ES-I3 (cell line): ENCODE results near the gene FNIP2.

ENCODE experiments used
- H3K36me3 ChIP-seq: 2 replicates; pipeline ENCODE4 v1.6.1; 2013; ENCODE audit warnings: mild to moderate bottlenecking, low read length, control low read depth, moderate library complexity; ENCODE audit not compliant: insufficient read depth
- H3K4me1 ChIP-seq: 2 replicates; pipeline ENCODE4 v1.6.1; 2013; ENCODE audit warnings: mild to moderate bottlenecking, control low read depth, low read length; ENCODE audit not compliant: insufficient read depth
- H3K9ac ChIP-seq: 2 replicates; pipeline ENCODE4 v1.6.1; 2013; ENCODE audit warnings: low read depth, mild to moderate bottlenecking, low read length, moderate library complexity
- H3K9me3 ChIP-seq: 2 replicates; pipeline ENCODE4 v1.6.1; 2013; ENCODE audit warnings: mild to moderate bottlenecking, low read length, moderate library complexity; ENCODE audit not compliant: control insufficient read depth, insufficient read depth

The FNIP2 gene

GRCh38 chr4:158809611-158810486, 41.0 kb downstream of the FNIP2 start:
- H3K9ac ChIP-seq = no peak overlapping the region
- H3K4me1 ChIP-seq = peaks cover 26% of the 10 kb centered on the region
- H3K9me3 ChIP-seq = no peaks in the 10 kb centered on the region
- H3K36me3 ChIP-seq = no peaks in the 10 kb centered on the region

DNA sequence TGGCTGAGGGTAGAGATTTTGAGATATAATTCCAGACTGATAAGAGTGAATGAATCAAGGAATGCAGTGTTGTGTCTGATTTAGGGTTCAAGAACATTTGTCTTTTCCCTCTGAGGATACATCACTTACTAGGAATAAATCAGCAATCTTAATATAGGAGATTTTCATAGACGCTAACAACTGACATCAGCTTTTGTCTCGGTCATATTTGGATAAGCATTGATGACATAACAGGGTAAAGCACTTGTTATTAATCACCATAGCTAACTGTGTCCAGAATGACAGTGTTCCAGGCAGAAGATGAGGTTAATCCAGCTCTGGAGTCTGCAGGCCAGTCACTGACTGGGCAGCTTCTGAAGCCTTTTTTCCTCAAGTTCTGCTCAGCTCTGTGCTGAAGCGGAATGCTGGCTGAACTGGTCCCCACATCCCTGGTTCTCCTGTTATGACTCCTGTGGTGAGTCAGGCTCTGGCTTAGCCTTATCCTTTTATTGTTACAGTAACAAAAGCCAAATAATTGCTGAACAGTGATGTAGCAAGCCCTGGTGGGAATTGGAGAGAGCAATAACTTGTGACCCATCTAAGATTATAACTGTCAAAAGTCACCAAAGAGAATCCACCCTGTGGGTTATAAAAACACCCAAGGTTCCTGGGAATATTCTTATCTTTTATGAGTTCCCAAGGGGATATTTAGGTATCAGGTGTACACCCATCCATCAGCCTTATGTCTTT, 41.8 kb downstream of the FNIP2 start:
- no peaks in the 10 kb centered on the region for H3K9me3 ChIP-seq
- H3K4me1 ChIP-seq = peaks cover 23% of the 10 kb centered on the region
- H3K36me3 ChIP-seq = no peaks in the 10 kb centered on the region
- no peak overlapping the region for H3K9ac ChIP-seq

- Histone ChIP-seq H3K9me3 (no peaks in the 10 kb centered on the region), H3K36me3 (no peaks in the 10 kb centered on the region), H3K9ac (no peak overlapping the region), H3K4me1 (peaks cover 18% of the 10 kb centered on the region)
These were observed 42.4 kb downstream of the FNIP2 start for GRCh38 chr4:158811216-158811540.

GRCh38 chr4:158811704-158812103, 42.9 kb downstream of the FNIP2 start:
- Histone ChIP-seq H3K36me3 (no peaks in the 10 kb centered on the region), H3K9ac (no peak overlapping the region), H3K9me3 (no peaks in the 10 kb centered on the region), H3K4me1 (peaks cover 17% of the 10 kb centered on the region)

DNA sequence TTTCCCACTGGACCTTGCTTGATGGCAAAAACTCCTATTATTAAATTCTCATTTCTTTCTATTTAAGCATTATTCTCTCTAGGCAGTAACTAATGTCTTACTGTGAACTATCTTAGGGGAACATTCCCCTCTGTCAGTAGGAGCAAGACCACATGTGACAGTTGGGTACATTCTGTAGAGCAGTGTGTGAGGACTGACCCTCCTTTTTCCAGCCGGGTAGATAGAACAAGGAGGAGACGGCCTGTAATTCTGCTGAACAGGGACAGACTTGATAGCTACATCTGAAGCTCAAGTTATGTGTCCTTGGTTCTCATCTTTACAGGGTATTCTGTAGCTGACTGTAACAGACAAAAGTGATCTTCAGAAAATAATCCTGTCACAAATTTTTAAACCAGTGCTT, 43.3 kb downstream of the FNIP2 start:
- Histone ChIP-seq H3K9ac (no peak overlapping the region), H3K9me3 (no peaks in the 10 kb centered on the region), H3K36me3 (no peaks in the 10 kb centered on the region), H3K4me1 (peaks cover 17% of the 10 kb centered on the region)

DNA sequence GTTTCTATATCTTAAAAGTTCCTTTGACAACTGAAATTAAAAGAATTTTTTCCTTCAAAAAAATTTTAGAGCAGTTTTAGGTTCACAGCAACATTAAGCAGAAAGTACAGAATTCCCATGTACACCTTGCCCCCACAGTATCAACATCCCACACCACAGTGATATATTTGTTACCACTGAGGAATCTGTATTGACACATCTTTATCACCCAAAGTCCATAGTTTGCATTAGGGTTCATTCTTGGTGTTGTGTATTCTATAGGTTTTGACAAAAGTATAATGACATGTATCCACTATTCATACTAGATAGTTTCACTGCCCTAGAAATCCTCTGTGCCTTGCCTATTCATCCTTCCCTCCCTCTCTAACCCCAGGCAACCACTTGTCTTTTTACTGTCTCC, 43.7 kb downstream of the FNIP2 start:
- H3K4me1 ChIP-seq = peaks cover 17% of the 10 kb centered on the region
- no peaks in the 10 kb centered on the region for H3K9me3 ChIP-seq
- H3K9ac ChIP-seq = no peak overlapping the region
- no peaks in the 10 kb centered on the region for H3K36me3 ChIP-seq

DNA sequence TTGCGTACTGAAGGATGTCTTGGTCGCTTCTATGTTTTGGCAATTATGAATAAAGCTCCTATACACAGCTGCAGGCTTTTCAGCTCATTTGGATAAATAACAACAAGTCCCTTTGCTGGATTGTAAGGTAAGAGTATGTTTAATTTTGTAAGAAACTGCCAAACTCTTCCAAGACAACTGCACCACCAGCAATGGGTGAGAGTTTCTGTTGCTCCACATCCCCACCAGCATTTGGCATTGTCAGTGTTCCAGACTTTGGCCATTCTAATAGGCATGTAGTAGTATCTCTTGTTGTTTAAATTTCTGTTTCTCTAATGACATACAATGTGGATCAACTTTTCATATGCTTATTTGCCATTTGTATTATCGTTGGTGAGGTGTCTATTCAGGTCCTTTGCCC, 44.3 kb downstream of the FNIP2 start:
- no peak overlapping the region for H3K9ac ChIP-seq
- H3K36me3 ChIP-seq = no peaks in the 10 kb centered on the region
- no peaks in the 10 kb centered on the region for H3K9me3 ChIP-seq
- H3K4me1 ChIP-seq = peaks cover 17% of the 10 kb centered on the region

GRCh38 chr4:158814207-158814606, 45.4 kb downstream of the FNIP2 start:
- Histone ChIP-seq H3K9ac (no peak overlapping the region), H3K36me3 (no peaks in the 10 kb centered on the region), H3K4me1 (peaks cover 17% of the 10 kb centered on the region), H3K9me3 (no peaks in the 10 kb centered on the region)

GRCh38 chr4:158814636-158815330, 46.0 kb downstream of the FNIP2 start:
- Histone ChIP-seq H3K9me3 (no peaks in the 10 kb centered on the region), H3K36me3 (no peaks in the 10 kb centered on the region), H3K9ac (no peak overlapping the region)

DNA sequence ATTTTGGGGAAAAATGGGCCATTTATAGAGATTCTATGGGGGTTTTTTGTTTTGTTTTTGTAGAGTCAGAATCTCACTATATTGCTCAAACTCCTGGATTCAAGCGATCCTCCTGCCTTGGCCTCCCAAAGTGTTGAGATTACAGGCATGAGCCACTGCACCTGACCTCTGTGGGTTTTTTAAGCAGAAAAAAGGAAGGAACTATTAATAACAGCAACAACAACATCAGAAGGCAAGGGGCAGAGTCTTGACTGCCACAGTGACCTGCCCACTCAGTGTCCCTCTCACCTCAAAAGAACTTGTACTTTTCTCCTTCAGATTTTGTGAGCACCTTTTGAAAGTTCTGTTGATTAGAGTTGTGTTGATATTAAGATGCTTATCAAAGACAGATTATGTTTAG, 48.1 kb downstream of the FNIP2 start:
- Histone ChIP-seq H3K9me3 (no peaks in the 10 kb centered on the region), H3K36me3 (no peaks in the 10 kb centered on the region), H3K9ac (no peak overlapping the region), H3K4me1 (peaks cover 14% of the 10 kb centered on the region)

More at GRCh38 chr4:158814636-158815330, 46.0 kb downstream of the FNIP2 start:
- H3K4me1 ChIP-seq = peaks cover 20% of the 10 kb centered on the region

GRCh38 chr4:158817562-158818296, 48.9 kb downstream of the FNIP2 start:
- Histone ChIP-seq H3K4me1 (peaks cover 14% of the 10 kb centered on the region), H3K9me3 (no peaks in the 10 kb centered on the region), H3K36me3 (no peaks in the 10 kb centered on the region), H3K9ac (no peak overlapping the region)

GRCh38 chr4:158818560-158819140, 49.8 kb downstream of the FNIP2 start:
- H3K9me3 ChIP-seq = no peaks in the 10 kb centered on the region
- no peaks in the 10 kb centered on the region for H3K36me3 ChIP-seq
- peaks cover 14% of the 10 kb centered on the region for H3K4me1 ChIP-seq
- no peak overlapping the region for H3K9ac ChIP-seq

DNA sequence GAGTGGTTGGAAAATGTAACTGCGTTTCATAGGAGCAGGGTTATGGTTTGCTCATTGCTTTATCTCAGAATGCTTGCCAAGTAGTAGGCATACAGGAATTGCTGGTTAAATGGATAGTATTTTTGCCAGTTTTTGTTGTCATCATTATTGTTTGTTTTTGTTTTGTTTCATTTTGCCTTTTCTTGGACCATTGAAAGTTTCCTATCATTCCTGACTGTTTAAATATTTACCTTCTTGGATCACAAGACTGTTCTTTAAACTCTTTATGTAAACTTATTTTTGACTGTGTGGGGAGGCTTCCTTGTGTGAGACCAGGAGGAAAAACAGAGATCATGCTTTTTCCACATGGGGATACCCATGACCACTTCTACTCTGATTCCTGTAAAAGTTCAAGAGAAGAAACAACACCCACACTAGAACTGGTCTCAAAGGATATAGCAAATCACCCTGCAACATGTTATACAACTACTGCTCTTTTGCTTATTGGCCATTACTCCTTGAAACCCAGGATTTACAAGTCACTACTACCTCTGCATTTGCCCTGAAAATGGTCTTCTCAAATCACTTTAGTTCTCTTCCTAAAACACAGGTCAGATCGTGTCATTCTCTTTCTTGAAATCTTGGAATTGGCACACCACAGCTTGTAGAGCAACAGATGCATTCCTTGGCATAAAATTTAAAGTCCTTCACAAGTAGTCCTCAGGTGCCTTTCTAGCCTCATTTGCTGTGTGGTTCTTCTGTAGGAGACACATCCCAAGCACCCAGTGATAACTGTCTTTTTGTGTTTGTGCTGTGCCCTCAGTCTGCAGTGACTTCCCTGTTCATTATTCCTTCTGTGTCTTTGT, 51.3 kb downstream of the FNIP2 start:
- Histone ChIP-seq H3K4me1 (peaks cover 6% of the 10 kb centered on the region; the same call in 1 of the 2 replicates), H3K36me3 (no peaks in the 10 kb centered on the region), H3K9ac (no peak overlapping the region), H3K9me3 (no peaks in the 10 kb centered on the region)
